Mesenchymal stem cell (in vitro differentiated cells and primary cell): ENCODE results near the gene ARHGAP15.

Experiments
- DNase-seq: peaks from one replicate; pipeline ENCODE4 v3.0.0-alpha.2; 2013
- H2AFZ ChIP-seq: one replicate; pipeline ENCODE4 v1.6.1; 2013; ENCODE audit warnings: low read depth, mild to moderate bottlenecking, control low read depth, inconsistent platforms, low read length, moderate library complexity
- H2AK5ac ChIP-seq: 2 replicates; pipeline ENCODE4 v1.6.1; 2013; ENCODE audit warnings: low read length, moderate library complexity, mild to moderate bottlenecking, inconsistent platforms; ENCODE audit not compliant: severe bottlenecking
- H2BK120ac ChIP-seq: one replicate; pipeline ENCODE4 v1.6.1; 2013; ENCODE audit warnings: low read depth, mild to moderate bottlenecking, inconsistent platforms, low read length, moderate library complexity
- H2BK12ac ChIP-seq, 2 experiments: one replicate each; pipeline ENCODE4 v1.6.1; 2013; ENCODE audit warnings: inconsistent platforms in 2 of 2, low read length in 2 of 2, mild to moderate bottlenecking in 2 of 2, moderate library complexity in 2 of 2, control low read depth in 1 of 2
- H2BK15ac ChIP-seq: one replicate; pipeline ENCODE4 v1.6.1; 2013; ENCODE audit warnings: mild to moderate bottlenecking, low read depth, inconsistent platforms; ENCODE audit not compliant: poor library complexity, severe bottlenecking
- H2BK5ac ChIP-seq: 2 replicates; pipeline ENCODE4 v1.6.1; 2013; ENCODE audit warnings: low read depth, mild to moderate bottlenecking, low read length, control low read depth, inconsistent platforms; ENCODE audit not compliant: poor library complexity, severe bottlenecking
- H3K14ac ChIP-seq, 2 experiments: one replicate each; pipeline ENCODE4 v1.6.1; 2013; ENCODE audit warnings: inconsistent platforms in 2 of 2, low read length in 2 of 2, control low read depth in 1 of 2, mild to moderate bottlenecking in 1 of 2, moderate library complexity in 1 of 2
- H3K18ac ChIP-seq, 2 experiments: one replicate each; pipeline ENCODE4 v1.6.1; 2013; ENCODE audit warnings: inconsistent platforms in 2 of 2, low read length in 2 of 2, control low read depth in 1 of 2, low read depth in 1 of 2, mild to moderate bottlenecking in 1 of 2
- H3K23ac ChIP-seq, 2 experiments: one replicate each; pipeline ENCODE4 v1.6.1; 2013; ENCODE audit warnings: inconsistent platforms in 2 of 2, low read length in 2 of 2, mild to moderate bottlenecking in 2 of 2, moderate library complexity in 2 of 2, control low read depth in 1 of 2
- H3K27ac ChIP-seq: 2 replicates; pipeline ENCODE4 v1.5.1; 2013; ENCODE audit warnings: mild to moderate bottlenecking, moderate library complexity, low read length, control low read depth, inconsistent platforms; ENCODE audit not compliant: poor library complexity, severe bottlenecking
- H3K27me3 ChIP-seq, 2 experiments: 2 replicates each; pipeline versions ENCODE4 v1.6.1 to v1.7.0; 2013; ENCODE audit warnings: low read length in 2 of 2, mild to moderate bottlenecking in 2 of 2, moderate library complexity in 2 of 2, control low read depth in 1 of 2, inconsistent platforms in 1 of 2; ENCODE audit not compliant: control insufficient read depth in 1 of 2, insufficient read depth in 1 of 2
- H3K36me3 ChIP-seq, 2 experiments: 2 replicates each; pipeline versions ENCODE4 v1.6.1 to v1.7.0; 2013; ENCODE audit warnings: low read length in 2 of 2, control low read depth in 1 of 2, inconsistent platforms in 1 of 2, low read depth in 1 of 2, mild to moderate bottlenecking in 1 of 2; ENCODE audit not compliant: insufficient read depth in 2 of 2, control insufficient read depth in 1 of 2
- H3K4ac ChIP-seq, 2 experiments: one replicate each; pipeline ENCODE4 v1.6.1; 2013; ENCODE audit warnings: inconsistent platforms in 2 of 2, low read length in 2 of 2, mild to moderate bottlenecking in 2 of 2, moderate library complexity in 2 of 2, control low read depth in 1 of 2, low read depth in 1 of 2
- H3K4me1 ChIP-seq: 2 replicates; pipeline ENCODE4 v1.6.1; 2013; ENCODE audit warnings: low read depth, low read length, control low read depth; ENCODE audit not compliant: control insufficient read depth, insufficient read depth
- H3K4me2 ChIP-seq: 2 replicates; pipeline ENCODE4 v1.6.1; 2013; ENCODE audit warnings: low read length, mild to moderate bottlenecking, inconsistent platforms; ENCODE audit not compliant: poor library complexity, severe bottlenecking
- H3K4me3 ChIP-seq, 2 experiments: 2 replicates each; pipeline versions ENCODE4 v1.5.1 to v1.7.0; 2013; ENCODE audit warnings: low read length in 2 of 2, mild to moderate bottlenecking in 2 of 2, control low read depth in 1 of 2, low read depth in 1 of 2; ENCODE audit not compliant: insufficient read depth in 1 of 2
- H3K79me1 ChIP-seq: replicated peaks from 2 replicates; pipeline ENCODE4 v1.6.1; 2013; ENCODE audit warnings: mild to moderate bottlenecking, control low read depth, low read length, inconsistent platforms; ENCODE audit not compliant: poor library complexity, severe bottlenecking
- H3K9ac ChIP-seq: 2 replicates; pipeline ENCODE4 v1.7.0; 2013; ENCODE audit warnings: mild to moderate bottlenecking, low read length, moderate library complexity
- H3K9me3 ChIP-seq: 2 replicates; pipeline ENCODE4 v1.7.0; 2013; ENCODE audit warnings: mild to moderate bottlenecking, low read length; ENCODE audit not compliant: control insufficient read depth
- H4K8ac ChIP-seq: one replicate; pipeline ENCODE4 v1.6.1; 2013; ENCODE audit warnings: inconsistent platforms, mild to moderate bottlenecking, low read length, moderate library complexity
- H4K91ac ChIP-seq: one replicate; pipeline ENCODE4 v1.6.1; 2013; ENCODE audit warnings: mild to moderate bottlenecking, low read length, inconsistent platforms
- WGBS: methylation state at CpG from one replicate; pipeline ENCODE4 v1.1.7; 2013; ENCODE audit warnings: mixed read lengths; 5-methylcytosine and 5-hydroxymethylcytosine counted together

Gene ARHGAP15

DNA sequence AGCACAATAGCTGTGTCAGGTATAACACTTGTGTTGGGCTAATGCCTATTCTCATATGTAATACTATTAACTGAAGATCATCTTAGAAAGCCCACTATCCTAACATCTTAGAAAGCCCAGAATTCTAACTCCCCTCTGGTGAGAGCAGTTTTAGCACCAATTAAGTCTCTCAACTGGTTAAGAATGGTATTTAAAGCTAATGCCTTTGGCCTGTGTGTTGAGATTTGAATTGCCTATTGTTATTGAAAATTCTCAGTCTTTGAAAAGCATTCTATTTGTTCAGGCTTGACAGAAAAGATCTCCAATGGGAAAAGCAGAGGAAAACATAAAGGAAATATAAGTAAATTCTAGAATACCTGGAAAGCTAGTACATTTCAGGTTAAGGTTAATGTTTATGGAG is 352.5 kb downstream of the ARHGAP15 start:
- Histone ChIP-seq H4K8ac (no peak overlapping the region), H2BK5ac (no peak overlapping the region), H3K14ac (no peak overlapping the region), H3K79me1 (no peaks in the 10 kb centered on the region), H2AK5ac (no peak overlapping the region), H2BK15ac (no peak overlapping the region), H4K91ac (no peak overlapping the region), H3K27ac (no peak overlapping the region), H2AFZ (no peak overlapping the region), H3K23ac (no peak overlapping the region), H3K4me3 (no peak overlapping the region), H3K27me3 (no peaks in the 10 kb centered on the region), H3K4me1 (no peaks in the 10 kb centered on the region), H3K9ac (no peak overlapping the region), H3K4ac (no peak overlapping the region), H2BK12ac (no peak overlapping the region), H2BK120ac (no peak overlapping the region), H3K18ac (no peak overlapping the region), H3K4me2 (no peak overlapping the region), H3K36me3 (no peaks in the 10 kb centered on the region), H3K9me3 (no peaks in the 10 kb centered on the region)
- DNase-seq, result no peak

DNA sequence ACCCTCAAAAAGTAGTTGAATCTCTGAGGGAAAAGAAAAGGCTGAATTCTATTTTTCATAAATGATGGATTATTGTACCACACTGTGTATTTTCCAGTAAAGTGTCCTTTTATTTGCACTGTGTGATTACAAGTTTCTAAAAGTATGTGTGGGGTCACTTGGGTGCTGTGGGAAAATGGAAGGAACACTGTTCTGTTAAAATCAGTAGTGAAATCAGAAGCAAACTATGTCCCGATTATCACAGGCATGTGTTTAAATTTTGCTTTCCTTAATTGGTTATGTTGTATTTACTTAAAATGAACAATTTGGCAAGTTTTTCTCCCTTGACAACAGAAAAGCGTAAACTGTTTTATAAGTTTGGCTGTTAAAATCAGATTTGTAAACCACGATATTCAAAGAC is 353.1 kb downstream of the ARHGAP15 start:
- Histone ChIP-seq H2BK15ac (no peak overlapping the region), H3K4me3 (no peak overlapping the region), H3K14ac (no peak overlapping the region), H3K9me3 (no peaks in the 10 kb centered on the region), H3K9ac (peak overlapping the region; percentile 15), H3K4ac (no peak overlapping the region), H3K4me1 (no peaks in the 10 kb centered on the region), H4K91ac (no peak overlapping the region), H3K23ac (no peak overlapping the region), H3K36me3 (no peaks in the 10 kb centered on the region), H3K4me2 (no peak overlapping the region), H4K8ac (no peak overlapping the region), H2AK5ac (no peak overlapping the region), H3K27me3 (no peaks in the 10 kb centered on the region), H2BK12ac (no peak overlapping the region), H2BK120ac (no peak overlapping the region), H3K79me1 (no peaks in the 10 kb centered on the region), H3K27ac (no peak overlapping the region), H2BK5ac (no peak overlapping the region), H3K18ac (no peak overlapping the region), H2AFZ (no peak overlapping the region)
- 100% methylated on average over 2 of the region's 3 CpGs for WGBS
- DNase-seq, result peak; percentile 64

DNA sequence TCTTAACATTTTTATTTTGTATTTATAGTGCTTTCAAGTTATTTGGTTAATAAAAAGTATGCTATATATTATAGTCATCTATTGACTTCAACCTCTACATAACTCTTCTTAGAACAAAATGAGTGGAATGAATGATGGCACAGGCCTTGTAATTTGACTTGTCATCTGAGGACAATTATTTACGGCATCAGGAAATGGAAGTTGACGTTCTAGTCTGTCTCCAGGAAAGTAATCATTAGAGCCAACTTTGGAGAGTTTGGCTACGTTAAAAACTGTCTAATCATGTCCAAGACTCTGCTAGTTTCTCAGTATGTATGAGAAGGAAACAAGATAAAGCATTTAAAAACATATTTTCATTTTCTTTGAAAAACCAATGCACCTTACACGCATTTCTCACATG is 353.6 kb downstream of the ARHGAP15 start:
- Histone ChIP-seq H3K27me3 (no peaks in the 10 kb centered on the region), H2AFZ (no peak overlapping the region), H3K4me2 (no peak overlapping the region), H3K14ac (no peak overlapping the region), H3K27ac (no peak overlapping the region), H3K79me1 (no peaks in the 10 kb centered on the region), H3K4ac (no peak overlapping the region), H3K4me1 (no peaks in the 10 kb centered on the region), H3K9me3 (no peaks in the 10 kb centered on the region), H3K9ac (no peak overlapping the region), H2AK5ac (no peak overlapping the region), H2BK15ac (no peak overlapping the region), H3K23ac (no peak overlapping the region), H3K18ac (no peak overlapping the region), H2BK12ac (no peak overlapping the region), H4K8ac (no peak overlapping the region), H3K4me3 (no peak overlapping the region), H3K36me3 (no peaks in the 10 kb centered on the region), H2BK120ac (no peak overlapping the region), H2BK5ac (no peak overlapping the region), H4K91ac (no peak overlapping the region)
- peak; percentile 34 for DNase-seq
- 36% methylated on average over 3 of the region's 4 CpGs for WGBS

DNA sequence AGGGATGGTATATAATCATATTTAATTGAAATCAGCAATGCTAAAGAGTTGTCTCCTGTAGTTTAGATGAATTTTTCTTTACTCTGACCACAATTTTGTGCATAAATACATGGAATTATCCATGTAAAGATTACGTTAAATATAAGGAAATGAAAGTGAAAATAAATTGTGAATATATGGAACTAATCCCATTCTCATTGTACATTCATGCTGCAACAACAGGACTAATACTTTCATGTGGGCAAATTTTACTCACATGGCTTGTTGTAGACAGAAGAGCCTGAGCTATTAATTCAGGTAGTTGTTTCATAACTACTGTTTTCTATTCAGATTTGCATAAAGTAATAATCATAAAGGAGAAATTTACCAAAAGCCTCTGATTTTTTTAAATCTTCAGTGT is 357.8 kb downstream of the ARHGAP15 start:
- no peaks in the 10 kb centered on the region for H3K9me3 ChIP-seq
- no peaks in the 10 kb centered on the region for H3K79me1 ChIP-seq
- H3K36me3 ChIP-seq, result no peaks in the 10 kb centered on the region
- no peak overlapping the region for H2AK5ac ChIP-seq
- no peak overlapping the region for H3K4me3 ChIP-seq
- DNase-seq, result no peak
- H3K4me2 ChIP-seq, result no peak overlapping the region
- H2BK120ac ChIP-seq, result no peak overlapping the region
- H3K27me3 ChIP-seq, result no peaks in the 10 kb centered on the region
- no peak overlapping the region for H3K9ac ChIP-seq
- H3K18ac ChIP-seq, result no peak overlapping the region
- H3K23ac ChIP-seq, result no peak overlapping the region
- no peak overlapping the region for H2AFZ ChIP-seq
- no peak overlapping the region for H2BK15ac ChIP-seq
- H2BK12ac ChIP-seq, result no peak overlapping the region
- WGBS, result no CpG with 5 or more reads among the region's 1 CpG
- H3K14ac ChIP-seq, result no peak overlapping the region
- H2BK5ac ChIP-seq, result no peak overlapping the region
- no peak overlapping the region for H3K4ac ChIP-seq
- no peak overlapping the region for H3K27ac ChIP-seq
- no peak overlapping the region for H4K91ac ChIP-seq
- H3K4me1 ChIP-seq, result no peaks in the 10 kb centered on the region
- no peak overlapping the region for H4K8ac ChIP-seq
